Endothelial cell of umbilical vein (primary cell): ENCODE results near the gene PPARD.

Source experiments
- CTCF ChIP-seq, 2 donors: IDR thresholded peaks; 1 replicate in 1 of 2; 2 replicates in 1 of 2; pipeline ENCODE4 v1.5.1; 2011; ENCODE audit warnings: low read length in 2 of 2, mild to moderate bottlenecking in 2 of 2, moderate library complexity in 2 of 2, control low read depth in 1 of 2, inconsistent platforms in 1 of 2, low read depth in 1 of 2; ENCODE audit not compliant: insufficient read depth in 1 of 2; ENCODE audit errors: extremely low read depth in 1 of 2
- EZH2 ChIP-seq: IDR thresholded peaks from 2 replicates; pipeline ENCODE4 v1.6.1; 2012; ENCODE audit warnings: borderline replicate concordance, low read depth, mild to moderate bottlenecking, moderate library complexity, low read length, inconsistent platforms; ENCODE audit not compliant: severe bottlenecking
- FOS ChIP-seq: IDR thresholded peaks from 2 replicates; pipeline ENCODE4 v1.6.1; 2011; ENCODE audit warnings: mild to moderate bottlenecking, low read length, moderate library complexity, borderline replicate concordance; ENCODE audit not compliant: insufficient read depth
- JUN ChIP-seq: IDR thresholded peaks from 2 replicates; pipeline ENCODE4 v1.6.1; 2011; ENCODE audit warnings: borderline replicate concordance, low read depth; ENCODE audit not compliant: insufficient read length, insufficient read depth
- POLR2A ChIP-seq: IDR thresholded peaks from 2 replicates; pipeline ENCODE4 v1.6.1; 2012; ENCODE audit warnings: low read depth, mild to moderate bottlenecking, control low read depth, low read length
- POLR2AphosphoS5 ChIP-seq: IDR thresholded peaks from 2 replicates; pipeline ENCODE4 v1.6.1; 2012; ENCODE audit warnings: low read depth, mild to moderate bottlenecking, control low read depth, low read length, moderate library complexity; ENCODE audit not compliant: insufficient read depth

GRCh38 chr6:35304299-35304698, 38.1 kb upstream of the PPARD start:
- TF ChIP-seq CTCF (IDR thresholded peaks at IDR 0.05; ENCODE audit: extremely low read depth in 1 of 2, insufficient read depth in 1 of 2, low read depth in 1 of 2, low read length in 2 of 2), result no peak
- TF ChIP-seq POLR2AphosphoS5, result no peak
- no peak for TF ChIP-seq POLR2A
- TF ChIP-seq JUN, result no peak
- no peak for TF ChIP-seq EZH2
- TF ChIP-seq FOS, result no peak
